HG02623 (cell line): ENCODE data around the gene INPP4B.

Experiments used
- ATAC-seq: cut with Tn5 transposase; IDR thresholded peaks from one replicate; pipeline ENCODE4 v1.9.1; 2021; ENCODE audit warnings: moderate library complexity; ENCODE audit not compliant: unreplicated experiment

INPP4B gene

GRCh38 chr4:142043509-142043908 is 802.6 kb downstream of the INPP4B start:
- ATAC-seq: no peak

GRCh38 chr4:142041788-142042187 is 804.3 kb downstream of the INPP4B start:
- no peak for ATAC-seq

DNA sequence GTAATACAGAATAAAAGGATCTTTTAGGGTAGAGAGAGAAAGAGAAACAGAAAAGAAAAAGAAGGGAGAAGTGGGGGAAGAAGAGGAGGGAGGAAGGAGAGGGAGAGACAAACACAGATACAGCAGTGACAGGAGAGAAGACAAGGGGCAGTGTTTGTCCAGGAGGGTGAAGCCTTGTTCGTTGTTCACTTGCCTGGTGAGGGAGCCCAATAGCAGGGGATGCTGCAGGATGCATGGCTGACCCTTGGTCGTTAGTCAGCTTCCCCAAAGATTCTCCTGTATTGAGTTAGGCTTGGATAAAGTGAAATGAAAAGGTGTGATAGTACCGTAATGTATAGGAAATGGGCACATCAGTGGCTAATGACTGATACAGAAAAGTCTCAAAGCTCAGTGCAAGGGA is 806.1 kb downstream of the INPP4B start:
- ATAC-seq: no peak

- no peak for ATAC-seq
Observed at GRCh38 chr4:142036795-142037583, 809.1 kb downstream of the INPP4B start.

GRCh38 chr4:142035566-142035965 is 810.5 kb downstream of the INPP4B start:
- no peak for ATAC-seq

DNA sequence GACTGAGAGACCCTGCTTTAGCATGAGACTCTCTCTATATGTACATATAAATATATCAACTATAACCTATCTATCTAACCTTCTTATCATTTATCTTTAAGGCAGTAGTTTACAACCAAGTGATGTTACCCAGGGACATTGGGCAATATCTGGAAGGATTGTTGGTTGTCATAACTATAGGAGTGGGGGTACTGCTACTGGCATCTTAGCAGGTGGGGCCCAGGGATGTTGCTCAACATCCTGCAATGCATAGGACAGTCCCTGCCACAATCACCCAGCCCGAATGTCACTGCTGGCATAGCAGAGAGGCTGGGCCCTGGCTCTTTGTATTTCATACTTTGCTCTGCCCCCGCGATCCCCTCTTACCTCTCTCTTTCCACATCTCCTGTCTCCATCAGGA is 812.0 kb downstream of the INPP4B start:
- no peak for ATAC-seq

- ATAC-seq: no peak
Observed at GRCh38 chr4:142030010-142030409, 816.1 kb downstream of the INPP4B start.

- ATAC-seq: no peak
Observed at GRCh38 chr4:142021761-142022160, 824.3 kb downstream of the INPP4B start.

DNA sequence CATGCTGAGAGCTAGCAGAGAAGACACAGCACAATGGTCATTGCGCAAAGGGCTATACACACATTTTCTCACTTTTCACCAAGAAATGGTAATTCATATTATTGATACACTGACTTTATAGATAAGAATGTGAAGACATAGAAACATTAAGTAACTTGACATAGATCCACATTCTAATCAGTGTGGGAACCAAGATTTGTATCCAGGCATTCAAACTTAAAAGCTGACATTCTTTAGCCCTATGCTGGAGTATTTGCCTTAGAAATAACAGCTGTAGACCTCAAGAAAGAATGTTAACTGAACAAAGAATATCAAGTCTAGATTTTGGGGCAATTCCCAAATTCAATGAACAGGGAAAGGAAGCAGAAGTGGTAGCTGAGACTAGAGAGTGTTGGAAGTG is 824.9 kb downstream of the INPP4B start:
- no peak for ATAC-seq

DNA sequence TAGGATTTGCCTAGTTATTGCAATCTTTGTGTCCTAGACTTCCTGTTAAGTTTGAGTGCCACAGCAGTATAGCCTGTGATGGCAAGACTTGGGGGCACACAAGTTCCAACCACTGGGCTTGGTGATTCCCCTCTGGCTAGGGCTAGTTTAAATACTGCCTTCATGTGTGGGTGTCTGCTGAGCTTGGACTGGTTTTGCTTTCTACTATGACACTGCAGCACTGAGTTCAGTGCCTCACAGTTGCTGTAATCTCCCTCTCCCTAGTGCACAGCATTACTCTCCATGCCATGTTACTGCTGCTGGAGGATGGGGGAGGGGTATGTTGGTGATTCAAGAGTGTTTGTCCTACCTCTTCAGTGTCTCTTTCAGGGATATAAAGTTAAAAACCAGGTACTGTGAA is 830.1 kb downstream of the INPP4B start:
- peak; percentile 52 for ATAC-seq

DNA sequence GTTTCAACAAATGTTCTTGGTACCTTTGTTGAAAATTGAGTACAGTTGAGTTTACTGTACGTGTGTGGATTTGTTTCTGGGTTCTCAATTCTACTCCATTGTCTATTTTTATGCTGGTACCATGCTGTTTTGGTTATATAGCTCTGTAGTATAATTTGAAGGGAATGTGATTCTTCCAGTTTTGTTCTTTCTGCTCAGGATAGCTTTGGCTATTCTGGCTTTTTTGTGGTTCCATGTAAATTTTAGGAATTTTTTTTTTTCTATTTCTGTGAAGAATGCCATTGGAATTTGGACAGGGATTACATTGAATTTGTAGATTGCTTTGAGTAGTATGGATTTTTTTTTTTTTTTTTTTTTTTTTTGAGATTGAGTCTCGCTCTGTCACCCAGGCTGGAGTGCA is 836.4 kb downstream of the INPP4B start:
- ATAC-seq: no peak

GRCh38 chr4:142005519-142005918 is 840.6 kb downstream of the INPP4B start:
- no peak for ATAC-seq

DNA sequence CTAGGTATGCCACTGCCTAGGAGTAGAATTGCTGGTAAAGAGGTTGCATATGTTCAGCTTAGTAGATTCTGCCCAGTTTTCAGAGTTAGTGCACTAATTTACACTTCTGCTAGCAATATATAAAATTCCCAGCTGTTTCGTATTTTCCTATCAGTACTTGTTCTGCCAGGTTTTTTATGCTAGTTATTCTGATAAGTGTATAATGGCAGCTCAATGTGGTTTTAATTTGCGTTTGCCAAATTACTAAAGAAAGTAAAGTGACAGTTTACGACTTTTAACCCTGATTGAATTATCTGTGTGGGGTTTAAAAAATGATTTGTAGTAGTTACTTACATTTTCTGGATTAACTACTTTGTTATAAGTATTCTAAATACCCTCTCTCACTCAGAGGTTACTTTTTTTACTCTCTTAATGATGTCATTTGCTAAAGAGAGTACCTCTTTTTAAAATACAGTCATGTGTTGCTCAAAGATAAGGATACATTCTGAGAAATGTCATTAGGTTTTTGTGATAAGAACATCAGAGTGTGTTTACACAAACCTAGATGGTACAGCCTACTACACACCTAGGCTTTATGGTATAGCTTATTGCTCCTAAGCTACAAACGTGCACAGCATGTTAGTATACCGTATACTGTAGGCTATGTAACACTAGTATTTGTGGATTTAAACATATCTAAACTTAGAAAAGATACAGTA is 846.5 kb downstream of the INPP4B start:
- ATAC-seq: no peak

DNA sequence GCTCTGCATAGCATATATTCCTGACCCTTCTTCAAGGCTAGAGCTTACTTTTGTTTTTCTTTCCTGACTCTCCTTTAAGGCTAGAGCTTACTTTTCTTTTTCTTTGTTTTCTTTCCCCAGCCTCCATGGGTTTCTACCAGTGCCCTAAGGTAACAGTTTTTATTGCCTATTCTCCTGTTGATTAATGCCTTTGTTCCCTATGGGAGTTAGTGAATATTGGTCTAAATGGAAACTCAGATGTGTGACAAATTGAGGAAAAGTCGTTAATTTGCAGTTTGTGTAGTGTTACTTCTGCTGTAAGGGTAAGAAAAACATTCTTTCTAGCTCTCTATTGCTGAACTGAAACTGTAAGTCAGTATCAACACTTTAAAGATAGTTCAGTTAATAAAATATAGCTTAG is 851.0 kb downstream of the INPP4B start:
- no peak for ATAC-seq

- no peak for ATAC-seq
Observed at GRCh38 chr4:141977433-141977832, 868.7 kb downstream of the INPP4B start.
